ENCODE measurements around the gene ARL16. TPM values are rescaled to one million over a fixed set of nuclear protein-coding genes. Genes with fewer than 3 reads are reported as not detected.

Gene ARL16
- total RNA-seq, 1 donor from 2014 or later, result 53.7 TPM

- Mint-ChIP-seq H3K9me3 (no peaks in the 10 kb centered on the region), H3K27ac (ENCODE audit: unreplicated experiment) (no peak overlapping the region), H3K27me3 (ENCODE audit: low read depth) (peaks cover 11% of the 10 kb centered on the region), H3K4me3 (no peak overlapping the region), H3K4me1 (peaks cover 9% of the 10 kb centered on the region), H3K36me3 (ENCODE audit: low read depth) (peaks cover 6% of the 10 kb centered on the region)
- DNase-seq (ENCODE audit: low read depth, low spot score), result no peak
- no peak for TF ChIP-seq CTCF (conservative IDR thresholded peaks at IDR 0.05)
Observed at GRCh38 chr17:81717049-81717765, 33.6 kb upstream of the ARL16 start.

- no peak for DNase-seq (ENCODE audit: low read depth, low spot score)
- TF ChIP-seq CTCF (conservative IDR thresholded peaks at IDR 0.05), result no peak
- H3K27ac Mint-ChIP-seq (ENCODE audit: unreplicated experiment), result no peak overlapping the region
- H3K4me3 Mint-ChIP-seq, result no peak overlapping the region
- H3K27me3 Mint-ChIP-seq (ENCODE audit: low read depth), result peaks cover 9% of the 10 kb centered on the region
- peaks cover 9% of the 10 kb centered on the region for H3K4me1 Mint-ChIP-seq
- no peaks in the 10 kb centered on the region for H3K9me3 Mint-ChIP-seq
- H3K36me3 Mint-ChIP-seq (ENCODE audit: low read depth), result peaks cover 6% of the 10 kb centered on the region
Observed at GRCh38 chr17:81716674-81716996, 33.0 kb upstream of the ARL16 start.

GRCh38 chr17:81715872-81716673, 32.5 kb upstream of the ARL16 start:
- H3K36me3 Mint-ChIP-seq (ENCODE audit: low read depth), result peaks cover 6% of the 10 kb centered on the region
- no peaks in the 10 kb centered on the region for H3K9me3 Mint-ChIP-seq
- no peak overlapping the region for H3K4me3 Mint-ChIP-seq
- no peak for DNase-seq (ENCODE audit: low read depth, low spot score)
- H3K27ac Mint-ChIP-seq (ENCODE audit: unreplicated experiment), result no peak overlapping the region
- peaks cover 14% of the 10 kb centered on the region for H3K27me3 Mint-ChIP-seq (ENCODE audit: low read depth)
- no peak for TF ChIP-seq CTCF (conservative IDR thresholded peaks at IDR 0.05)
- H3K4me1 Mint-ChIP-seq, result peaks cover 13% of the 10 kb centered on the region

- no peak for DNase-seq (ENCODE audit: low read depth, low spot score)
- H3K9me3 Mint-ChIP-seq, result no peaks in the 10 kb centered on the region
- peaks cover 6% of the 10 kb centered on the region for H3K36me3 Mint-ChIP-seq (ENCODE audit: low read depth)
- peaks cover 19% of the 10 kb centered on the region for H3K4me1 Mint-ChIP-seq
- TF ChIP-seq CTCF (conservative IDR thresholded peaks at IDR 0.05), result no peak
- H3K27ac Mint-ChIP-seq (ENCODE audit: unreplicated experiment), result no peak overlapping the region
- H3K27me3 Mint-ChIP-seq (ENCODE audit: low read depth), result peaks cover 22% of the 10 kb centered on the region
- H3K4me3 Mint-ChIP-seq, result no peak overlapping the region
Observed at GRCh38 chr17:81715107-81715871, 31.7 kb upstream of the ARL16 start.

- Mint-ChIP-seq H3K27me3 (ENCODE audit: low read depth) (peaks cover 29% of the 10 kb centered on the region), H3K4me3 (peak overlapping the region; percentile 70), H3K36me3 (ENCODE audit: low read depth) (peaks cover 6% of the 10 kb centered on the region), H3K4me1 (peaks cover 19% of the 10 kb centered on the region), H3K27ac (ENCODE audit: unreplicated experiment) (no peak overlapping the region), H3K9me3 (no peaks in the 10 kb centered on the region)
- no peak for DNase-seq (ENCODE audit: low read depth, low spot score)
- no peak for TF ChIP-seq CTCF (conservative IDR thresholded peaks at IDR 0.05)
Observed at GRCh38 chr17:81714412-81715106, 31.0 kb upstream of the ARL16 start.

Measured in neural crest cell (in vitro differentiated cells).